ENCODE data around the gene TPPP3.
"Not testable (repeated sequence)": the region's sequence is repeated elsewhere in the genome, so short reads cannot be mapped to it uniquely, and the experiment has no call there.

Gene TPPP3

GRCh38 chr16:67361038-67361437, 32.3 kb downstream of the TPPP3 start:
- H3K27me3 ChIP-seq (ENCODE audit: control insufficient read depth in 1 of 2, insufficient read depth in 2 of 2, low read length in 2 of 2), result no peaks in the 10 kb centered on the region
- H3K9ac ChIP-seq (ENCODE audit: low read length in 2 of 2), result no peak overlapping the region
- no peaks in the 10 kb centered on the region for H3K9me3 ChIP-seq (ENCODE audit: control insufficient read depth in 2 of 2, low read length in 2 of 2)
- no peaks in the 10 kb centered on the region for H3K4me1 ChIP-seq (ENCODE audit: control insufficient read depth, insufficient read depth, low read length)
- no peak overlapping the region for H3K4me3 ChIP-seq (ENCODE audit: low read length in 2 of 2)
- no peak overlapping the region for H3K27ac ChIP-seq (ENCODE audit: low read length)
- H3K36me3 ChIP-seq (ENCODE audit: control insufficient read depth in 2 of 2, insufficient read depth in 2 of 2, low read length in 2 of 2), result no peaks in the 10 kb centered on the region

GRCh38 chr16:67359540-67360269, 33.6 kb downstream of the TPPP3 start:
- not testable (repeated sequence) for H3K36me3 ChIP-seq (ENCODE audit: control insufficient read depth in 2 of 2, insufficient read depth in 2 of 2, low read length in 2 of 2); H3K9ac ChIP-seq (ENCODE audit: low read length in 2 of 2); H3K27ac ChIP-seq (ENCODE audit: low read length); H3K4me3 ChIP-seq (ENCODE audit: low read length in 2 of 2); H3K4me1 ChIP-seq (ENCODE audit: control insufficient read depth, insufficient read depth, low read length); H3K9me3 ChIP-seq (ENCODE audit: control insufficient read depth in 2 of 2, low read length in 2 of 2); H3K27me3 ChIP-seq (ENCODE audit: control insufficient read depth in 1 of 2, insufficient read depth in 2 of 2, low read length in 2 of 2)

DNA sequence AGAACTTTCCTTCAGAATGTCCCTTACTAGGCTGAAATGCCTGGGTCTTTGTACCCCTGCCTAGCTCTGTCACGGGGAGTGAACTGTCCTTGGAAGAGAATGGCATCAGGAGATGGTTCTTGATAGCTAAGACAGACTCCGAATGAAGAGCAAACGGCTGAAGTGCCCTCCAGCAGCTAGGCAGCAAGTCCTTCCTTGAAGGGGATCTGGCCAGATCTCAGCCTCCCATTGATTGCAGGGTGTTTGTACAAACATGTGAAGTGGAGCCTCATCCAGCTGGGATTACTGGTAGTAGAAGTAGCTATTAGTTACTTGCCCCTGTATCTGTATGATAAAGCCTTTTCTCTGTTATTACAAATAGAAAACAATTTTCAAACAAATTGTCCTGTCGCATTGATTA, 35.7 kb downstream of the TPPP3 start:
- Histone ChIP-seq H3K36me3 (ENCODE audit: control insufficient read depth in 2 of 2, insufficient read depth in 2 of 2, low read length in 2 of 2) (no peaks in the 10 kb centered on the region), H3K9me3 (ENCODE audit: control insufficient read depth in 2 of 2, low read length in 2 of 2) (no peaks in the 10 kb centered on the region), H3K4me3 (ENCODE audit: low read length in 2 of 2) (no peak overlapping the region), H3K9ac (ENCODE audit: low read length in 2 of 2) (no peak overlapping the region), H3K27me3 (ENCODE audit: control insufficient read depth in 1 of 2, insufficient read depth in 2 of 2, low read length in 2 of 2) (peaks cover 0 to 3% of the 10 kb centered on the region in 2 donors), H3K27ac (ENCODE audit: low read length) (no peak overlapping the region), H3K4me1 (ENCODE audit: control insufficient read depth, insufficient read depth, low read length) (no peaks in the 10 kb centered on the region)

DNA sequence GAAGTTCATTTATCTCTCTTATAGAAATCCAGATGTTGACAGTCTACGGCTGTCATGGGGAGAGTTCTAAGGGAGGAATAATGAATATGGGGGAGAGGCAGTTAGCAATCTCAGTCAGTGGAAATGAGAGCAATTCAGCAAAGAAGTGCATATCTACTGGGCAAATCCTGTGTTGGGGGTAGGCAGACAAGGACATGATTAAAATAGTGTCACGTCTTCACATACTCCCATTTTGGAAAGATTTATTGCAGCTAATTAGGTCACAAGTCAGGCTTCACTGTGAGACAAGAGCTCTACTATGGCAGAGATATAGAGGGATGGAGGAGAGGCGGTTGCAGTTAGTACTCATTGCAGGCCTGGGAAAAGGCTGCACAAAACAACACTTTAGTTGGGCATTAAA, 36.9 kb downstream of the TPPP3 start:
- Histone ChIP-seq H3K27me3 (ENCODE audit: control insufficient read depth in 1 of 2, insufficient read depth in 2 of 2, low read length in 2 of 2) (peaks cover 0 to 3% of the 10 kb centered on the region in 2 donors), H3K9me3 (ENCODE audit: control insufficient read depth in 2 of 2, low read length in 2 of 2) (no peaks in the 10 kb centered on the region), H3K9ac (ENCODE audit: low read length in 2 of 2) (no peak overlapping the region), H3K36me3 (ENCODE audit: control insufficient read depth in 2 of 2, insufficient read depth in 2 of 2, low read length in 2 of 2) (no peaks in the 10 kb centered on the region), H3K4me1 (ENCODE audit: control insufficient read depth, insufficient read depth, low read length) (no peaks in the 10 kb centered on the region), H3K4me3 (ENCODE audit: low read length in 2 of 2) (no peak overlapping the region), H3K27ac (ENCODE audit: low read length) (no peak overlapping the region)

DNA sequence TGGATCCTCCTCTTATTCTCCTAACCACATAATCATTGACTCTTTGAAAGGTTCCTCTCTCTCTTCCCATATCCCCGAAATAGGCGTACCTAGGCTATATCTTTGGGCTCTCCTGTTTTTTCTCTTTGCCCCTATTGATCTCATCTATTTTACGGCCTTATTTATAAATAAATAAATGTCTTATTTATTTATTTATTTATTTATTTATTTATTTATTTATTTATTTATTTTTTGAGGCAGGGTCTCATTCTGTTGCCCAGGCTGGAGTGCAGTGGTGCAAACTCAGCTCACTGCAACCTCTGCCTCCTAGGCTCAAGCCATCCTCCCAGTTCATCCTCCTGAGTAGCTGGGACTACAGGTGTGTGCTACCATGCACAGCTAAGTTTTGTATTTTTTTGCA, 40.8 kb downstream of the TPPP3 start:
- H3K9ac ChIP-seq (ENCODE audit: low read length in 2 of 2); H3K27me3 ChIP-seq (ENCODE audit: control insufficient read depth in 1 of 2, insufficient read depth in 2 of 2, low read length in 2 of 2); H3K36me3 ChIP-seq (ENCODE audit: control insufficient read depth in 2 of 2, insufficient read depth in 2 of 2, low read length in 2 of 2); H3K27ac ChIP-seq (ENCODE audit: low read length); H3K4me3 ChIP-seq (ENCODE audit: low read length in 2 of 2); H3K4me1 ChIP-seq (ENCODE audit: control insufficient read depth, insufficient read depth, low read length); H3K9me3 ChIP-seq (ENCODE audit: control insufficient read depth in 2 of 2, low read length in 2 of 2): not testable (repeated sequence)

GRCh38 chr16:67350324-67350723, 43.0 kb downstream of the TPPP3 start:
- H3K36me3 ChIP-seq (ENCODE audit: control insufficient read depth in 2 of 2, insufficient read depth in 2 of 2, low read length in 2 of 2), result no peaks in the 10 kb centered on the region

GRCh38 chr16:67349172-67349571, 44.1 kb downstream of the TPPP3 start:
- Histone ChIP-seq H3K27ac (ENCODE audit: low read length) (no peak overlapping the region), H3K36me3 (ENCODE audit: control insufficient read depth in 2 of 2, insufficient read depth in 2 of 2, low read length in 2 of 2) (no peaks in the 10 kb centered on the region), H3K4me1 (ENCODE audit: control insufficient read depth, insufficient read depth, low read length) (no peaks in the 10 kb centered on the region), H3K4me3 (ENCODE audit: low read length in 2 of 2) (no peak overlapping the region), H3K9me3 (ENCODE audit: control insufficient read depth in 2 of 2, low read length in 2 of 2) (no peaks in the 10 kb centered on the region), H3K27me3 (ENCODE audit: control insufficient read depth in 1 of 2, insufficient read depth in 2 of 2, low read length in 2 of 2) (peaks cover 0 to 2% of the 10 kb centered on the region in 2 donors), H3K9ac (ENCODE audit: low read length in 2 of 2) (no peak overlapping the region)

More at GRCh38 chr16:67350324-67350723, 43.0 kb downstream of the TPPP3 start:
- no peak overlapping the region for H3K27ac ChIP-seq (ENCODE audit: low read length)
- no peaks in the 10 kb centered on the region for H3K9me3 ChIP-seq (ENCODE audit: control insufficient read depth in 2 of 2, low read length in 2 of 2)
- H3K9ac ChIP-seq (ENCODE audit: low read length in 2 of 2), result no peak overlapping the region
- H3K4me1 ChIP-seq (ENCODE audit: control insufficient read depth, insufficient read depth, low read length), result no peaks in the 10 kb centered on the region
- no peaks in the 10 kb centered on the region for H3K27me3 ChIP-seq (ENCODE audit: control insufficient read depth in 1 of 2, insufficient read depth in 2 of 2, low read length in 2 of 2)
- H3K4me3 ChIP-seq (ENCODE audit: low read length in 2 of 2), result no peak overlapping the region

- Histone ChIP-seq H3K27ac (ENCODE audit: low read length) (no peak overlapping the region), H3K4me1 (ENCODE audit: control insufficient read depth, insufficient read depth, low read length) (no peaks in the 10 kb centered on the region), H3K27me3 (ENCODE audit: control insufficient read depth in 1 of 2, insufficient read depth in 2 of 2, low read length in 2 of 2) (peaks cover 0 to 2% of the 10 kb centered on the region in 2 donors), H3K9me3 (ENCODE audit: control insufficient read depth in 2 of 2, low read length in 2 of 2) (no peaks in the 10 kb centered on the region), H3K9ac (ENCODE audit: low read length in 2 of 2) (no peak overlapping the region), H3K36me3 (ENCODE audit: control insufficient read depth in 2 of 2, insufficient read depth in 2 of 2, low read length in 2 of 2) (no peaks in the 10 kb centered on the region), H3K4me3 (ENCODE audit: low read length in 2 of 2) (no peak overlapping the region)
Observed at GRCh38 chr16:67346341-67346740, 47.0 kb downstream of the TPPP3 start.

DNA sequence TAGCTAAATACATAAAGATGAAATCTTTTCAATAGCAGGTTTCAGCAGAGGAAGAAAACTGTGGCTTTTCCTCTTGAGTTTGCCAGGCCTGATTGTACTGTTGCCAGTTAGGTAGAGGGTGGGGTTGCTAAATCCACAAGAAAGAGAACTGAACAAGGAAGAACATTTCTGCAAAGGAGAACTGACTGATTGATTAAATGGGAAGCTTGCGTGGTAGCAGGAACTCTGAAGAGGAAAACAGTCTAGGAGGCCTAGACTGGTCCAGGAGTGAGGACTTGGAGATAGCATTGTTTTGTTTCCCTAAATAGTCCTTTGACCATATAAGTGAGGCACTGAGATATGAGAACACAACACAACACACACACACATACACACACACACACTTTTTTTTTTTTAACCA, 47.9 kb downstream of the TPPP3 start:
- Histone ChIP-seq H3K27me3 (ENCODE audit: control insufficient read depth in 1 of 2, insufficient read depth in 2 of 2, low read length in 2 of 2) (peaks cover 0 to 2% of the 10 kb centered on the region in 2 donors), H3K9me3 (ENCODE audit: control insufficient read depth in 2 of 2, low read length in 2 of 2) (no peaks in the 10 kb centered on the region), H3K36me3 (ENCODE audit: control insufficient read depth in 2 of 2, insufficient read depth in 2 of 2, low read length in 2 of 2) (no peaks in the 10 kb centered on the region), H3K4me3 (ENCODE audit: low read length in 2 of 2) (no peak overlapping the region), H3K27ac (ENCODE audit: low read length) (no peak overlapping the region), H3K4me1 (ENCODE audit: control insufficient read depth, insufficient read depth, low read length) (no peaks in the 10 kb centered on the region), H3K9ac (ENCODE audit: low read length in 2 of 2) (no peak overlapping the region)

DNA sequence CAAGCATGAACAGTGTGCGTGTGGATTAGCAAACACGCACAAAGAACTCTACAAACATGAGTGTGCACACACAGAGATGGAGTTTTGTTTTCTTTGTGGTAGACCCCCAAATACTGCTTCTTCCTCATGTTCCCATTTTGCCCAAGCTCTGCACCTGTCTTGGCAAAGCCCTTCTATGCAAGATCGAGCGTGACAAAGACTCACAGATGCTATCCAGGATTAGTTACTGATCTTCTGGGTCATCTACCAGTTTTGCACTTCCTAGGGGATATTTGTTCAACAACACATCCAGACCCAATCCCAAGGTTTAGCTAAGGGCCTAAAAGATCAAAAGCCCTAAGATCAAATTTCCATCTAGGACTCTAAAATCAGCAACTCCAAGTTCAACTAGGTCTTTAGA, 50.7 kb downstream of the TPPP3 start:
- H3K9me3 ChIP-seq (ENCODE audit: control insufficient read depth in 2 of 2, low read length in 2 of 2), result no peaks in the 10 kb centered on the region

GRCh38 chr16:67341250-67341649, 52.0 kb downstream of the TPPP3 start:
- Histone ChIP-seq H3K4me1 (ENCODE audit: control insufficient read depth, insufficient read depth, low read length) (no peaks in the 10 kb centered on the region), H3K27me3 (ENCODE audit: control insufficient read depth in 1 of 2, insufficient read depth in 2 of 2, low read length in 2 of 2) (peaks cover 0 to 2% of the 10 kb centered on the region in 2 donors), H3K27ac (ENCODE audit: low read length) (no peak overlapping the region), H3K36me3 (ENCODE audit: control insufficient read depth in 2 of 2, insufficient read depth in 2 of 2, low read length in 2 of 2) (no peaks in the 10 kb centered on the region), H3K9ac (ENCODE audit: low read length in 2 of 2) (no peak overlapping the region), H3K4me3 (ENCODE audit: low read length in 2 of 2) (no peak overlapping the region), H3K9me3 (ENCODE audit: control insufficient read depth in 2 of 2, low read length in 2 of 2) (no peaks in the 10 kb centered on the region)

More for the DNA sequence above, 50.7 kb downstream of the TPPP3 start:
- Histone ChIP-seq H3K27ac (ENCODE audit: low read length) (no peak overlapping the region), H3K4me1 (ENCODE audit: control insufficient read depth, insufficient read depth, low read length) (no peaks in the 10 kb centered on the region), H3K4me3 (ENCODE audit: low read length in 2 of 2) (no peak overlapping the region), H3K9ac (ENCODE audit: low read length in 2 of 2) (no peak overlapping the region), H3K27me3 (ENCODE audit: control insufficient read depth in 1 of 2, insufficient read depth in 2 of 2, low read length in 2 of 2) (peaks cover 0 to 2% of the 10 kb centered on the region in 2 donors), H3K36me3 (ENCODE audit: control insufficient read depth in 2 of 2, insufficient read depth in 2 of 2, low read length in 2 of 2) (no peaks in the 10 kb centered on the region)

Data from stomach smooth muscle (tissue), 2 donors.